Superior temporal gyrus (tissue), 1 donor: ENCODE data around the gene PGAM2.
A peak's percentile ranks its signal among the peaks of the same experiment; 100 is the strongest.
"Not testable (repeated sequence)": the region's sequence is repeated elsewhere in the genome, so short reads cannot be mapped to it uniquely, and the experiment has no call there.

Source experiments
- DNase-seq: peaks from one replicate; pipeline ENCODE4 v3.0.0-alpha.2; 2016; ENCODE audit errors: extremely low spot score

The PGAM2 gene

GRCh38 chr7:44031319-44031718 lies 34.0 kb downstream of the PGAM2 start:
- DNase-seq = not testable (repeated sequence)

GRCh38 chr7:44030029-44030428 lies 35.3 kb downstream of the PGAM2 start:
- not testable (repeated sequence) for DNase-seq

GRCh38 chr7:44029433-44029832 lies 35.9 kb downstream of the PGAM2 start:
- not testable (repeated sequence) for DNase-seq

GRCh38 chr7:44022796-44023467 lies 42.4 kb downstream of the PGAM2 start:
- DNase-seq = not testable (repeated sequence)

- not testable (repeated sequence) for DNase-seq
These were observed 43.3 kb downstream of the PGAM2 start for GRCh38 chr7:44022069-44022468.

- DNase-seq = not testable (repeated sequence)
These were observed 45.5 kb downstream of the PGAM2 start for GRCh38 chr7:44019825-44020224.

- peak; percentile 98 for DNase-seq
These were observed 46.2 kb downstream of the PGAM2 start for GRCh38 chr7:44018857-44019807.

GRCh38 chr7:44015090-44015489 lies 50.3 kb downstream of the PGAM2 start:
- not testable (repeated sequence) for DNase-seq
